NOMO-1 (cell line): ENCODE data around the gene TBC1D16.

Experiments used
- DNase-seq, 2 experiments: peaks; one replicate each; lab custom pipeline; 2025; ENCODE audit not compliant: unreplicated experiment in 2 of 2; lab: John Stamatoyannopoulos, UW

Gene TBC1D16

GRCh38 chr17:80026359-80027042, 9.2 kb downstream of the TBC1D16 start:
- no peak for DNase-seq

GRCh38 chr17:80025796-80026195, 9.9 kb downstream of the TBC1D16 start:
- DNase-seq = no peak

GRCh38 chr17:80025140-80025539, 10.5 kb downstream of the TBC1D16 start:
- no peak for DNase-seq

GRCh38 chr17:80024206-80024972, 11.3 kb downstream of the TBC1D16 start:
- DNase-seq = no peak

GRCh38 chr17:80023481-80024205, 12.0 kb downstream of the TBC1D16 start:
- no peak for DNase-seq

- no peak for DNase-seq
These were observed 14.1 kb downstream of the TBC1D16 start for GRCh38 chr17:80021600-80021999.

- no peak for DNase-seq
These were observed 16.6 kb downstream of the TBC1D16 start for GRCh38 chr17:80018917-80019651.

GRCh38 chr17:80017226-80018010, 18.3 kb downstream of the TBC1D16 start:
- DNase-seq = no peak

- DNase-seq = no peak
These were observed 22.6 kb downstream of the TBC1D16 start for GRCh38 chr17:80012765-80013741.

- DNase-seq = no peak
These were observed 23.6 kb downstream of the TBC1D16 start for GRCh38 chr17:80011989-80012555.

GRCh38 chr17:80010283-80010858, 25.3 kb downstream of the TBC1D16 start:
- DNase-seq = no peak

GRCh38 chr17:80009391-80010282, 26.0 kb downstream of the TBC1D16 start:
- no peak for DNase-seq

GRCh38 chr17:80008848-80009247, 26.8 kb downstream of the TBC1D16 start:
- DNase-seq = no peak

GRCh38 chr17:80008383-80008840, 27.3 kb downstream of the TBC1D16 start:
- DNase-seq = peak; percentile 31 to 39

GRCh38 chr17:80007939-80008338, 27.7 kb downstream of the TBC1D16 start:
- DNase-seq = no peak

GRCh38 chr17:80006811-80007752, 28.6 kb downstream of the TBC1D16 start:
- DNase-seq = no peak
